ENCODE data around the gene INAVA. TPM values are rescaled to one million over a fixed set of nuclear protein-coding genes. Genes with fewer than 3 reads are reported as not detected.

Gene INAVA
- total and polyA plus RNA-seq, 4 donors = 5.8 to 17.1 (median 9.3) TPM

- peaks cover 0 to 20% (median 5%) of the 10 kb centered on the region in 5 donors for H3K4me1 ChIP-seq (ENCODE audit: control insufficient read depth in 5 of 5, insufficient read depth in 5 of 5, low read length in 5 of 5)
- no peak for ATAC-seq (ENCODE audit: insufficient read depth, low FRiP score)
- H3K9me3 ChIP-seq (ENCODE audit: control insufficient read depth in 4 of 4, insufficient read depth in 3 of 4, low read length in 3 of 4) = no peaks in the 10 kb centered on the region
- no peaks in the 10 kb centered on the region for H3K36me3 ChIP-seq (ENCODE audit: control insufficient read depth in 4 of 4, insufficient read depth in 4 of 4, low read length in 4 of 4)
- no peak overlapping the region for H3K4me3 ChIP-seq
- no peak overlapping the region for H3K27ac ChIP-seq (ENCODE audit: low read depth in 1 of 2, low read length in 1 of 2)
- TF ChIP-seq, protein P1, sequence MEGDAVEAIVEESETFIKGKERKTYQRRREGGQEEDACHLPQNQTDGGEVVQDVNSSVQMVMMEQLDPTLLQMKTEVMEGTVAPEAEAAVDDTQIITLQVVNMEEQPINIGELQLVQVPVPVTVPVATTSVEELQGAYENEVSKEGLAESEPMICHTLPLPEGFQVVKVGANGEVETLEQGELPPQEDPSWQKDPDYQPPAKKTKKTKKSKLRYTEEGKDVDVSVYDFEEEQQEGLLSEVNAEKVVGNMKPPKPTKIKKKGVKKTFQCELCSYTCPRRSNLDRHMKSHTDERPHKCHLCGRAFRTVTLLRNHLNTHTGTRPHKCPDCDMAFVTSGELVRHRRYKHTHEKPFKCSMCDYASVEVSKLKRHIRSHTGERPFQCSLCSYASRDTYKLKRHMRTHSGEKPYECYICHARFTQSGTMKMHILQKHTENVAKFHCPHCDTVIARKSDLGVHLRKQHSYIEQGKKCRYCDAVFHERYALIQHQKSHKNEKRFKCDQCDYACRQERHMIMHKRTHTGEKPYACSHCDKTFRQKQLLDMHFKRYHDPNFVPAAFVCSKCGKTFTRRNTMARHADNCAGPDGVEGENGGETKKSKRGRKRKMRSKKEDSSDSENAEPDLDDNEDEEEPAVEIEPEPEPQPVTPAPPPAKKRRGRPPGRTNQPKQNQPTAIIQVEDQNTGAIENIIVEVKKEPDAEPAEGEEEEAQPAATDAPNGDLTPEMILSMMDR (IDR thresholded peaks at IDR 0.05; ENCODE audit: control extremely low read depth, extremely low read depth) = no peak
- H3K9ac ChIP-seq (ENCODE audit: insufficient read depth in 1 of 2, low read length in 2 of 2) = no peak overlapping the region
- no peaks in the 10 kb centered on the region for H3K27me3 ChIP-seq (ENCODE audit: control insufficient read depth in 3 of 3, insufficient read depth in 3 of 3, low read length in 2 of 3)
- WGBS, 2 donors = 51 to 55% methylated on average over 11 of the region's 11 CpGs
- DNase-seq = no peak
Measured at GRCh38 chr1:200887036-200887435, 7.7 kb upstream of the INAVA start.

GRCh38 chr1:200887772-200888348 lies 6.8 kb upstream of the INAVA start:
- H3K27ac ChIP-seq (ENCODE audit: low read depth in 1 of 2, low read length in 1 of 2) = no peak overlapping the region
- WGBS, 2 donors = 65 to 74% methylated on average over 9 of the region's 9 CpGs
- TF ChIP-seq, protein P1 (IDR thresholded peaks at IDR 0.05; ENCODE audit: control extremely low read depth, extremely low read depth) = no peak
- no peaks in the 10 kb centered on the region for H3K27me3 ChIP-seq (ENCODE audit: control insufficient read depth in 3 of 3, insufficient read depth in 3 of 3, low read length in 2 of 3)
- ATAC-seq (ENCODE audit: insufficient read depth, low FRiP score) = no peak
- no peak overlapping the region for H3K4me3 ChIP-seq
- no peaks in the 10 kb centered on the region for H3K36me3 ChIP-seq (ENCODE audit: control insufficient read depth in 4 of 4, insufficient read depth in 4 of 4, low read length in 4 of 4)
- no peak overlapping the region for H3K9ac ChIP-seq (ENCODE audit: insufficient read depth in 1 of 2, low read length in 2 of 2)
- peaks cover 0 to 28% (median 9%) of the 10 kb centered on the region in 5 donors for H3K4me1 ChIP-seq (ENCODE audit: control insufficient read depth in 5 of 5, insufficient read depth in 5 of 5, low read length in 5 of 5)
- DNase-seq = no peak
- no peaks in the 10 kb centered on the region for H3K9me3 ChIP-seq (ENCODE audit: control insufficient read depth in 4 of 4, insufficient read depth in 3 of 4, low read length in 3 of 4)

GRCh38 chr1:200888349-200888838 lies 6.3 kb upstream of the INAVA start:
- no peak for DNase-seq
- H3K9ac ChIP-seq (ENCODE audit: insufficient read depth in 1 of 2, low read length in 2 of 2) = no peak overlapping the region
- H3K27ac ChIP-seq (ENCODE audit: low read depth in 1 of 2, low read length in 1 of 2) = no peak overlapping the region
- TF ChIP-seq, protein P1 (IDR thresholded peaks at IDR 0.05; ENCODE audit: control extremely low read depth, extremely low read depth) = no peak
- peaks cover 0 to 34% (median 10%) of the 10 kb centered on the region in 5 donors for H3K4me1 ChIP-seq (ENCODE audit: control insufficient read depth in 5 of 5, insufficient read depth in 5 of 5, low read length in 5 of 5)
- H3K9me3 ChIP-seq (ENCODE audit: control insufficient read depth in 4 of 4, insufficient read depth in 3 of 4, low read length in 3 of 4) = no peaks in the 10 kb centered on the region
- ATAC-seq (ENCODE audit: insufficient read depth, low FRiP score) = no peak
- no peaks in the 10 kb centered on the region for H3K27me3 ChIP-seq (ENCODE audit: control insufficient read depth in 3 of 3, insufficient read depth in 3 of 3, low read length in 2 of 3)
- H3K4me3 ChIP-seq = no peak overlapping the region
- no peaks in the 10 kb centered on the region for H3K36me3 ChIP-seq (ENCODE audit: control insufficient read depth in 4 of 4, insufficient read depth in 4 of 4, low read length in 4 of 4)
- WGBS, 2 donors = 37 to 48% methylated on average over 7 of the region's 7 CpGs

DNA sequence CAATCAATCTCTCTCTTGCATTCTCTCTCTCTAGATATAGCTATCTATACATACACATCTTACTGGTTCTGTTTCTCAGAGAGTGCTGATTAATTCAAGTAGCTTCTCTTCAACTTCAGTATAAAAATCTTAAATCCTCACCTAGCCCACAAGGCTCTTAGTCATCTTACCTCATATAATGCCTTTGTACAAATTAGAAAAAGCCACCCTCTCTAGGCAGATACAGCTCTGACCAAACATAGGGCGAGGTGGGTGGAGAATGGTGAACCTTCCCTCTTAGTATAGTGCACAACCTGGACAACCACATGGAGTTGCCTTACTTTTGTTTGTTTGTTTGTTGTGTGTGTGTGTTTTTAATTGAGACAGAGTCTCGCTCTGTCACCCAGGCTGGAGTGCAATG lies 5.1 kb upstream of the INAVA start:
- no peak overlapping the region for H3K9ac ChIP-seq (ENCODE audit: insufficient read depth in 1 of 2, low read length in 2 of 2)
- H3K36me3 ChIP-seq (ENCODE audit: control insufficient read depth in 4 of 4, insufficient read depth in 4 of 4, low read length in 4 of 4) = no peaks in the 10 kb centered on the region
- no peaks in the 10 kb centered on the region for H3K27me3 ChIP-seq (ENCODE audit: control insufficient read depth in 3 of 3, insufficient read depth in 3 of 3, low read length in 2 of 3)
- no peak for ATAC-seq (ENCODE audit: insufficient read depth, low FRiP score)
- peaks cover 0 to 44% (median 13%) of the 10 kb centered on the region in 5 donors for H3K4me1 ChIP-seq (ENCODE audit: control insufficient read depth in 5 of 5, insufficient read depth in 5 of 5, low read length in 5 of 5)
- no peak for DNase-seq
- 91 to 95% methylated on average over 2 of the region's 2 CpGs for WGBS, 2 donors
- H3K4me3 ChIP-seq = no peak overlapping the region
- H3K27ac ChIP-seq (ENCODE audit: low read depth in 1 of 2, low read length in 1 of 2) = no peak overlapping the region
- no peaks in the 10 kb centered on the region for H3K9me3 ChIP-seq (ENCODE audit: control insufficient read depth in 4 of 4, insufficient read depth in 3 of 4, low read length in 3 of 4)
- TF ChIP-seq, protein P1 (IDR thresholded peaks at IDR 0.05; ENCODE audit: control extremely low read depth, extremely low read depth) = no peak

All from lung (tissue), 12 donors.